ENCODE data around the gene CCDC93. TPM values are rescaled to one million over a fixed set of nuclear protein-coding genes. Genes with fewer than 3 reads are reported as not detected.

The CCDC93 gene
- total and polyA plus RNA-seq, 10 of the 15 experiments (the other 5 are each of a cell fraction or from before 2014, with no cell fraction given): 3.6 to 27.2 (median 13.5) TPM

- ChIA-PET RAD21 (ENCODE audit: unreplicated experiment) (no interaction called here), CTCF (no interaction called here), SMC1A (ENCODE audit: uncharacterized antibody, unreplicated experiment) (no interaction called here), POLR2A (no interaction called here)
- Histone ChIP-seq H3K4me1 (ENCODE audit: control insufficient read depth, insufficient read depth, low read length) (no peaks in the 10 kb centered on the region), H3K27me3 (replicated peaks in 1 of 2; ENCODE audit: control insufficient read depth in 2 of 2, insufficient read depth in 2 of 2, low read length in 1 of 2) (no peaks in the 10 kb centered on the region), H3K27ac (ENCODE audit: control insufficient read depth, insufficient read depth) (no peak overlapping the region), H2AFZ (ENCODE audit: control insufficient read depth, low read depth, low read length) (no peak overlapping the region), H3K79me2 (ENCODE audit: control insufficient read depth, insufficient read depth, low read length) (no peaks in the 10 kb centered on the region), H3K9ac (ENCODE audit: control insufficient read depth, insufficient read depth, low read length) (no peak overlapping the region), H3K4me2 (ENCODE audit: control insufficient read depth, insufficient read depth) (no peak overlapping the region), H3K9me3 (replicated peaks; ENCODE audit: control insufficient read depth, insufficient read depth, low read length) (no peaks in the 10 kb centered on the region; the same call in 2 of the 3 replicates), H3K4me3 (no peak overlapping the region), H4K20me1 (ENCODE audit: control insufficient read depth, insufficient read depth) (no peaks in the 10 kb centered on the region), H3K36me3 (ENCODE audit: control insufficient read depth in 2 of 2, insufficient read depth in 2 of 2, low read length in 1 of 2) (no peaks in the 10 kb centered on the region)
- BruUV-seq (replicated peaks): no TSS peak
- 42% methylated on average over 2 of the region's 2 CpGs for WGBS (ENCODE audit: insufficient coverage, insufficient replicate concordance, low lambda C conversion rate, missing lambda C conversion rate)
- in situ Hi-C loops (cut with MboI): no loop called here
- no peak for FAIRE-seq
- TF ChIP-seq USF1 (IDR thresholded peaks at IDR 0.05; ENCODE audit: borderline replicate concordance, extremely low read length, insufficient read depth, low read depth, low read length) (no peak), CREM (IDR thresholded peaks at IDR 0.05; ENCODE audit: low read depth) (no peak), POLR2AphosphoS2 (IDR thresholded peaks at IDR 0.05; ENCODE audit: low read depth, low read length) (no peak), REST (IDR thresholded peaks at IDR 0.05; ENCODE audit: low read depth, low read length) (no peak), BMI1 (IDR thresholded peaks at IDR 0.05; ENCODE audit: borderline replicate concordance) (no peak), IRF4 (IDR thresholded peaks at IDR 0.05; ENCODE audit: low read depth, low read length) (no peak), CHD2 (IDR thresholded peaks at IDR 0.05; ENCODE audit: borderline replicate concordance, low read depth, low read length) (no peak), NR2C1 (IDR thresholded peaks at IDR 0.05) (no peak), NFIC (IDR thresholded peaks at IDR 0.05; ENCODE audit: low read depth, low read length) (no peak), YBX1 (IDR thresholded peaks at IDR 0.05) (no peak)
- ATAC-seq: no peak
- intact Hi-C loops (cut with micrococcal nuclease; ENCODE audit: unreplicated experiment): no loop called here
- no peak for DNase-seq (ENCODE audit: low read depth, low spot score)
Measured at GRCh38 chr2:117885308-117885707, 128.6 kb downstream of the CCDC93 start.

Measured in GM12878 (cell line).